T-cell (primary cell): ENCODE data around the gene PICALM. TPM values are rescaled to one million over a fixed set of nuclear protein-coding genes. Genes with fewer than 3 reads are reported as not detected.
"Not testable (repeated sequence)": the region's sequence is repeated elsewhere in the genome, so short reads cannot be mapped to it uniquely, and the experiment has no call there.

Source experiments
- ATAC-seq, 4 experiments: fragments of 200-7000 bp in 3 of 4; fragments of 150-1000 bp in 1 of 4; cut with Tn5 transposase; replicated peaks in 1 of 4; 1 replicate in 3 of 4; 2 replicates in 1 of 4; pipeline ENCODE4 v1.10.0; 2021; ENCODE audit warnings: moderate library complexity in 3 of 4, mild to moderate bottlenecking in 2 of 4, moderate number of reproducible peaks in 1 of 4
- CTCF ChIA-PET, 2 donors: fragments of 300-600 bp; sonication (Branson Sonifier 250); formaldehyde crosslinking; loops; one replicate each; lab custom pipeline; 2022; ENCODE audit warnings: antibody characterized with exemption in 2 of 2; lab: Charles Lee
- POLR2A ChIA-PET, 2 donors: fragments of 300-600 bp; sonication (Branson Sonifier 250); formaldehyde crosslinking; loops; one replicate each; lab custom pipeline; 2022; ENCODE audit warnings: antibody characterized with exemption in 2 of 2; lab: Charles Lee
- DNase-seq, 35 experiments: peaks; one replicate each; pipeline versions ENCODE4 v3.0.0 to v3.0.0-alpha.2; 2013 to 2023
- H3K27ac ChIP-seq: one replicate; pipeline ENCODE4 v1.5.1; 2013; ENCODE audit warnings: low read length
- H3K27me3 ChIP-seq, 2 experiments: replicated peaks in 1 of 2; 1 replicate in 1 of 2; 2 replicates in 1 of 2; pipeline versions ENCODE4 v1.6.1 to v1.7.0; 2013; ENCODE audit warnings: low read length in 1 of 2, mixed read lengths in 1 of 2; ENCODE audit not compliant: control insufficient read depth in 2 of 2, insufficient read depth in 2 of 2; ENCODE audit errors: extremely low read depth in 1 of 2
- H3K36me3 ChIP-seq, 2 donors: 1 replicate in 1 of 2; 2 replicates in 1 of 2; pipeline versions ENCODE4 v1.6.1 to v1.7.0; 2013; ENCODE audit warnings: low read length in 1 of 2; ENCODE audit not compliant: control insufficient read depth in 2 of 2, insufficient read depth in 1 of 2; ENCODE audit errors: extremely low read depth in 1 of 2
- H3K4me1 ChIP-seq, 2 experiments: 1 replicate in 1 of 2; 2 replicates in 1 of 2; pipeline versions ENCODE4 v1.6.1 to v1.7.0; 2013; ENCODE audit warnings: low read length in 2 of 2, mixed read lengths in 1 of 2; ENCODE audit not compliant: insufficient read depth in 2 of 2, control insufficient read depth in 1 of 2; ENCODE audit errors: extremely low read depth in 1 of 2
- H3K4me3 ChIP-seq, 2 donors: 1 replicate in 1 of 2; 2 replicates in 1 of 2; pipeline versions ENCODE4 v1.5.1 to v1.7.0; 2013; ENCODE audit warnings: mild to moderate bottlenecking in 2 of 2, low read length in 1 of 2, moderate library complexity in 1 of 2; ENCODE audit not compliant: control insufficient read depth in 1 of 2; ENCODE audit errors: extremely low read depth in 1 of 2
- H3K9me3 ChIP-seq: 2 replicates; pipeline ENCODE4 v1.7.0; 2013
- H3K27ac Mint-ChIP-seq, 2 donors: one replicate each; pipeline ENCODE4 v1.8.0; 2020 to 2021; ENCODE audit warnings: mild to moderate bottlenecking in 2 of 2, mixed read lengths in 2 of 2
- H3K27me3 Mint-ChIP-seq, 2 donors: one replicate each; pipeline ENCODE4 v1.8.0; 2021 to 2022; ENCODE audit warnings: mixed read lengths in 2 of 2
- H3K36me3 Mint-ChIP-seq: one replicate; pipeline ENCODE4 v1.8.0; 2021; ENCODE audit warnings: mixed read lengths
- H3K4me1 Mint-ChIP-seq, 3 donors: one replicate each; pipeline ENCODE4 v1.8.0; 2020 to 2022; ENCODE audit warnings: mixed read lengths in 3 of 3, mild to moderate bottlenecking in 1 of 3
- H3K4me3 Mint-ChIP-seq, 3 donors: one replicate each; pipeline ENCODE4 v1.8.0; 2020 to 2022; ENCODE audit warnings: mild to moderate bottlenecking in 3 of 3, mixed read lengths in 3 of 3, moderate library complexity in 3 of 3
- H3K9me3 Mint-ChIP-seq, 3 donors: one replicate each; pipeline ENCODE4 v1.8.0; 2020 to 2022; ENCODE audit warnings: mixed read lengths in 3 of 3
- WGBS: methylation state at CpG from one replicate; pipeline ENCODE4 v1.1.5; 2013; ENCODE audit warnings: missing lambda C conversion rate; ENCODE audit not compliant: insufficient coverage; 5-methylcytosine and 5-hydroxymethylcytosine counted together
- total RNA-seq, 35 experiments: library from RNA in 6 of 35; stranded (reverse) in 6 of 35; fragments of 120-200 nt in 1 of 35; gene quantifications; one replicate each; pipeline versions ENCODE4 v1.2.1 to v1.2.4 and lab custom pipeline; 2013 to 2026

PICALM gene
- total RNA-seq, 5 donors from 2014 or later (not counting 1 experiment from before 2014, with no cell fraction given): 97.7 to 121 (median 105) TPM

- no peaks in the 10 kb centered on the region for H3K9me3 ChIP-seq
- no peaks in the 10 kb centered on the region for H3K9me3 Mint-ChIP-seq
- H3K27ac Mint-ChIP-seq: no peak overlapping the region
- H3K27me3 ChIP-seq: no peaks in the 10 kb centered on the region
- H3K4me3 ChIP-seq: no peak overlapping the region
- DNase-seq: no peak
- CTCF ChIA-PET: no interaction called here
- no CpG with 5 or more reads among the region's 1 CpG for whole genome bisulfite sequencing
- H3K4me1 Mint-ChIP-seq: no peaks in the 10 kb centered on the region
- no peaks in the 10 kb centered on the region for H3K27me3 Mint-ChIP-seq
- POLR2A ChIA-PET: no interaction called here
- no peaks in the 10 kb centered on the region for H3K4me1 ChIP-seq
- no peak for ATAC-seq
- peaks cover 3% of the 10 kb centered on the region for H3K36me3 Mint-ChIP-seq
- no peak overlapping the region for H3K27ac ChIP-seq
- H3K4me3 Mint-ChIP-seq: no peak overlapping the region
- H3K36me3 ChIP-seq: no peaks in the 10 kb centered on the region
These were observed 131.0 kb downstream of the PICALM start for GRCh38 chr11:85937835-85938234.

GRCh38 chr11:85935751-85936150 is 133.1 kb downstream of the PICALM start:
- H3K27me3 ChIP-seq: no peaks in the 10 kb centered on the region
- Mint-ChIP-seq H3K27me3 (no peaks in the 10 kb centered on the region), H3K27ac (no peak overlapping the region), H3K36me3 (peaks cover 3% of the 10 kb centered on the region), H3K4me1 (no peaks in the 10 kb centered on the region), H3K9me3 (no peaks in the 10 kb centered on the region), H3K4me3 (no peak overlapping the region)
- ATAC-seq: no peak
- DNase-seq: no peak
- no peaks in the 10 kb centered on the region for H3K4me1 ChIP-seq
- WGBS: 96% methylated on average over 10 of the region's 10 CpGs
- no peaks in the 10 kb centered on the region for H3K9me3 ChIP-seq
- no peak overlapping the region for H3K4me3 ChIP-seq
- no peak overlapping the region for H3K27ac ChIP-seq
- H3K36me3 ChIP-seq: no peaks in the 10 kb centered on the region
- POLR2A ChIA-PET: no interaction called here
- CTCF ChIA-PET: no interaction called here

- H3K9me3 ChIP-seq: no peaks in the 10 kb centered on the region
- H3K36me3 ChIP-seq: no peaks in the 10 kb centered on the region
- 74% methylated on average over 39 of the region's 47 CpGs for WGBS
- Mint-ChIP-seq H3K27ac (no peak overlapping the region), H3K27me3 (no peaks in the 10 kb centered on the region), H3K9me3 (peaks cover 0 to 6% (median 2%) of the 10 kb centered on the region in 3 donors), H3K4me3 (no peak overlapping the region), H3K36me3 (peaks cover 3% of the 10 kb centered on the region), H3K4me1 (no peaks in the 10 kb centered on the region)
- no peak overlapping the region for H3K4me3 ChIP-seq
- CTCF ChIA-PET: no interaction called here
- H3K27ac ChIP-seq: no peak overlapping the region
- ATAC-seq: no peak
- no peaks in the 10 kb centered on the region for H3K4me1 ChIP-seq
- H3K27me3 ChIP-seq: no peaks in the 10 kb centered on the region
- no peak for DNase-seq
- POLR2A ChIA-PET: no interaction called here
These were observed 134.2 kb downstream of the PICALM start for GRCh38 chr11:85934596-85935169.

GRCh38 chr11:85930879-85931366 is 138.0 kb downstream of the PICALM start:
- WGBS: 78% methylated on average over 4 of the region's 11 CpGs

GRCh38 chr11:85926653-85927214 is 142.2 kb downstream of the PICALM start:
- POLR2A ChIA-PET: not testable (repeated sequence)

More at GRCh38 chr11:85930879-85931366, 138.0 kb downstream of the PICALM start:
- no peak for ATAC-seq
- no peak overlapping the region for H3K27ac Mint-ChIP-seq
- H3K4me3 ChIP-seq: no peak overlapping the region
- H3K4me1 Mint-ChIP-seq: no peaks in the 10 kb centered on the region
- H3K27me3 ChIP-seq: no peaks in the 10 kb centered on the region
- H3K9me3 ChIP-seq: no peaks in the 10 kb centered on the region
- peaks cover 0 to 6% (median 5%) of the 10 kb centered on the region in 3 donors for H3K9me3 Mint-ChIP-seq
- peaks cover 10 to 13% of the 10 kb centered on the region in 2 donors for H3K27me3 Mint-ChIP-seq
- no peak overlapping the region for H3K4me3 Mint-ChIP-seq
- DNase-seq: no peak
- H3K27ac ChIP-seq: no peak overlapping the region
- no peaks in the 10 kb centered on the region for H3K4me1 ChIP-seq
- H3K36me3 ChIP-seq: no peaks in the 10 kb centered on the region
- POLR2A ChIA-PET: no interaction called here
- CTCF ChIA-PET: no interaction called here
- H3K36me3 Mint-ChIP-seq: no peaks in the 10 kb centered on the region

GRCh38 chr11:85923455-85923854 is 145.4 kb downstream of the PICALM start:
- peaks cover 2% of the 10 kb centered on the region for H3K9me3 ChIP-seq
- ChIA-PET POLR2A (interaction anchor here in 1 of 2 donors (0.7 kb wide), 1 partner anchor 94 kb away, joined by 3 read pairs; no protein-coding TSS in a partner anchor), CTCF (no interaction called here)
- Mint-ChIP-seq H3K4me3 (no peak overlapping the region), H3K4me1 (no peaks in the 10 kb centered on the region), H3K27me3 (peaks cover 25 to 26% of the 10 kb centered on the region in 2 donors), H3K36me3 (no peaks in the 10 kb centered on the region), H3K9me3 (peaks cover 0 to 4% (median 3%) of the 10 kb centered on the region in 3 donors), H3K27ac (no peak overlapping the region)
- no peaks in the 10 kb centered on the region for H3K36me3 ChIP-seq
- H3K27me3 ChIP-seq: peaks cover 0 to 13% of the 10 kb centered on the region in 2 experiments
- H3K4me1 ChIP-seq: no peaks in the 10 kb centered on the region
- no peak overlapping the region for H3K27ac ChIP-seq
- no peak overlapping the region for H3K4me3 ChIP-seq
- ATAC-seq (no peak), DNase-seq (no peak)
- 100% methylated on average over 1 of the region's 1 CpG for WGBS

More at GRCh38 chr11:85926653-85927214, 142.2 kb downstream of the PICALM start:
- not testable (repeated sequence) for H3K4me1 Mint-ChIP-seq, H3K27ac ChIP-seq, H3K9me3 Mint-ChIP-seq, H3K9me3 ChIP-seq, H3K4me3 ChIP-seq, DNase-seq, ATAC-seq, H3K27ac Mint-ChIP-seq, H3K36me3 Mint-ChIP-seq, H3K4me1 ChIP-seq, H3K36me3 ChIP-seq, H3K4me3 Mint-ChIP-seq
- H3K27me3 Mint-ChIP-seq: peaks cover 25 to 28% of the 10 kb centered on the region in 2 donors
- CTCF ChIA-PET: interaction anchor here in 1 of 2 donors (0.7 kb wide), 1 partner anchor 47 kb away, joined by 3 read pairs; no protein-coding TSS in a partner anchor
- peaks cover 0 to 13% of the 10 kb centered on the region in 2 experiments for H3K27me3 ChIP-seq
- no CpG with 5 or more reads among the region's 2 CpGs for WGBS
